CD14-positive monocyte (primary cell): Measurements from ENCODE around the gene AURKB. TPM values are rescaled to one million over a fixed set of nuclear protein-coding genes. Genes with fewer than 3 reads are reported as not detected.

Experiments
- DNase-seq, 3 donors: peaks; one replicate each; pipeline ENCODE4 v3.0.0-alpha.2; 2011 to 2022
- H2AFZ ChIP-seq: 2 replicates; pipeline ENCODE4 v1.6.0; 2012; ENCODE audit warnings: mild to moderate bottlenecking, low read depth, low read length, inconsistent platforms; ENCODE audit not compliant: insufficient read depth, poor library complexity, severe bottlenecking
- H3K27ac ChIP-seq, 2 donors: 1 replicate in 1 of 2; 2 replicates in 1 of 2; pipeline ENCODE4 v1.5.1; 2012 to 2013; ENCODE audit warnings: low read length in 2 of 2, control low read depth in 1 of 2, inconsistent platforms in 1 of 2, low read depth in 1 of 2, mild to moderate bottlenecking in 1 of 2
- H3K27me3 ChIP-seq, 2 donors: one replicate each; pipeline versions ENCODE4 v1.6.0 to v1.6.1; 2011 to 2013; ENCODE audit warnings: low read length in 2 of 2; ENCODE audit not compliant: control insufficient read depth in 2 of 2, insufficient read depth in 2 of 2
- H3K36me3 ChIP-seq, 2 donors: replicated peaks in 1 of 2; 1 replicate in 1 of 2; 2 replicates in 1 of 2; pipeline versions ENCODE4 v1.5.1 to v1.6.1; 2012 to 2013; ENCODE audit warnings: low read length in 2 of 2, control low read depth in 1 of 2, inconsistent platforms in 1 of 2, mild to moderate bottlenecking in 1 of 2; ENCODE audit not compliant: insufficient read depth in 2 of 2, control insufficient read depth in 1 of 2
- H3K4me1 ChIP-seq, 2 donors: 1 replicate in 1 of 2; 2 replicates in 1 of 2; pipeline versions ENCODE4 v1.5.1 to v1.6.1; 2012 to 2013; ENCODE audit warnings: low read length in 2 of 2, control low read depth in 1 of 2, inconsistent platforms in 1 of 2, mild to moderate bottlenecking in 1 of 2, moderate library complexity in 1 of 2; ENCODE audit not compliant: insufficient read depth in 2 of 2, control insufficient read depth in 1 of 2
- H3K4me2 ChIP-seq: replicated peaks from 2 replicates; pipeline ENCODE3; 2012; ENCODE audit warnings: low read length, moderate library complexity, mild to moderate bottlenecking; ENCODE audit not compliant: poor library complexity, severe bottlenecking; ENCODE audit errors: extremely low read depth
- H3K4me3 ChIP-seq, 3 experiments: fragments of 200-600 bp in 1 of 3; sonication (generic) in 1 of 3; replicated peaks in 1 of 3; 1 replicate in 2 of 3; 2 replicates in 1 of 3; pipeline ENCODE4 v1.5.1; 2011 to 2013; ENCODE audit warnings: low read length in 3 of 3, mild to moderate bottlenecking in 3 of 3, control low read depth in 2 of 3, low read depth in 2 of 3, inconsistent platforms in 1 of 3, moderate library complexity in 1 of 3
- H3K79me2 ChIP-seq: 2 replicates; pipeline ENCODE4 v1.6.0; 2012; ENCODE audit warnings: mild to moderate bottlenecking, control low read depth, inconsistent platforms, low read length, moderate library complexity; ENCODE audit not compliant: insufficient read depth
- H3K9ac ChIP-seq: 2 replicates; pipeline ENCODE4 v1.6.0; 2017; ENCODE audit warnings: low read length, mild to moderate bottlenecking; ENCODE audit not compliant: insufficient read depth, poor library complexity, severe bottlenecking
- H3K9me3 ChIP-seq, 2 donors: replicated peaks in 1 of 2; 1 replicate in 1 of 2; 2 replicates in 1 of 2; pipeline versions ENCODE4 v1.5.1 to v1.6.1; 2012 to 2013; ENCODE audit warnings: low read length in 2 of 2, control low read depth in 1 of 2; ENCODE audit not compliant: control insufficient read depth in 1 of 2, insufficient read depth in 1 of 2
- H4K20me1 ChIP-seq: 2 replicates; pipeline ENCODE4 v1.6.0; 2012; ENCODE audit warnings: mild to moderate bottlenecking, low read length, control low read depth, moderate library complexity; ENCODE audit not compliant: insufficient read depth
- H3K27ac Mint-ChIP-seq, 7 donors: one replicate each; pipeline ENCODE4 v1.8.0; 2020; ENCODE audit warnings: mild to moderate bottlenecking in 7 of 7, mixed read lengths in 7 of 7, moderate library complexity in 6 of 7, inconsistent platforms in 2 of 7
- H3K27me3 Mint-ChIP-seq, 3 donors: one replicate each; pipeline ENCODE4 v1.8.0; 2021 to 2022; ENCODE audit warnings: low read depth in 3 of 3, mild to moderate bottlenecking in 3 of 3, mixed read lengths in 3 of 3, moderate library complexity in 3 of 3, inconsistent platforms in 1 of 3
- H3K36me3 Mint-ChIP-seq, 2 donors: one replicate each; pipeline ENCODE4 v1.8.0; 2020; ENCODE audit warnings: mixed read lengths in 2 of 2, inconsistent platforms in 1 of 2, mild to moderate bottlenecking in 1 of 2
- H3K4me1 Mint-ChIP-seq: one replicate; pipeline ENCODE4 v1.8.0; 2020; ENCODE audit warnings: mild to moderate bottlenecking, mixed read lengths
- H3K4me3 Mint-ChIP-seq, 2 donors: one replicate each; pipeline ENCODE4 v1.8.0; 2020; ENCODE audit warnings: mild to moderate bottlenecking in 2 of 2, mixed read lengths in 2 of 2, moderate library complexity in 1 of 2
- H3K9me3 Mint-ChIP-seq, 7 donors: one replicate each; pipeline ENCODE4 v1.8.0; 2020 to 2022; ENCODE audit warnings: mixed read lengths in 7 of 7, mild to moderate bottlenecking in 6 of 7, moderate library complexity in 6 of 7, inconsistent platforms in 2 of 7
- CTCF ChIP-seq: fragments of 200-600 bp; IDR thresholded peaks from one replicate; pipeline ENCODE4 v1.8.0; 2022; ENCODE audit warnings: antibody characterized with exemption, mild to moderate bottlenecking
- WGBS: methylation state at CpG from one replicate; pipeline ENCODE4 v1.1.5; 2013; ENCODE audit warnings: missing lambda C conversion rate; ENCODE audit not compliant: insufficient coverage; 5-methylcytosine and 5-hydroxymethylcytosine counted together
- intact Hi-C, 2 donors: fragments of 100-400 bp; cut with micrococcal nuclease; formaldehyde crosslinking; loops; one replicate each; pipeline versions ENCODE4 v1.15.0 to v1.15.1; 2023
- polyA plus RNA-seq, 3 donors: library from polyadenylated mRNA; depleted of rRNA in 1 of 3; unstranded in 2 of 3; stranded (reverse) in 1 of 3; fragments of 300-500 nt in 2 of 3; fragments of >200 nt in 1 of 3; fragmentation: Illumina TruSeq in 2 of 3; gene quantifications; 1 replicate in 2 of 3; 2 replicates in 1 of 3; pipeline ENCODE4 v1.2.3, GENCODE V29; 2012 to 2021

Gene AURKB
- polyA plus RNA-seq, 3 donors = 0.38 to 4.2 (median 0.79) TPM

- Histone ChIP-seq H4K20me1 (no peaks in the 10 kb centered on the region), H3K79me2 (peaks cover 4% of the 10 kb centered on the region), H3K27me3 (no peaks in the 10 kb centered on the region), H3K27ac (no peak overlapping the region), H3K4me2 (no peak overlapping the region), H3K4me3 (no peak overlapping the region), H3K36me3 (peaks cover 24 to 50% of the 10 kb centered on the region in 2 donors), H3K9me3 (no peaks in the 10 kb centered on the region), H2AFZ (no peak overlapping the region), H3K9ac (no peak overlapping the region), H3K4me1 (no peaks in the 10 kb centered on the region)
- DNase-seq = no peak
- Mint-ChIP-seq H3K4me3 (no peak overlapping the region), H3K27me3 (peaks cover 0 to 2% (median 0%) of the 10 kb centered on the region in 3 donors), H3K4me1 (no peaks in the 10 kb centered on the region), H3K36me3 (peaks cover 36 to 53% of the 10 kb centered on the region in 2 donors), H3K9me3 (no peaks in the 10 kb centered on the region), H3K27ac (no peak overlapping the region)
- no peak for TF ChIP-seq CTCF
- intact Hi-C loops = no loop called here
- WGBS = 93% methylated on average over 2 of the region's 6 CpGs
Observed at GRCh38 chr17:8256691-8257090, 46.3 kb upstream of the AURKB start.

GRCh38 chr17:8256291-8256690 lies 45.9 kb upstream of the AURKB start:
- Histone ChIP-seq H3K27ac (no peak overlapping the region), H4K20me1 (no peaks in the 10 kb centered on the region), H3K4me2 (no peak overlapping the region), H2AFZ (no peak overlapping the region), H3K36me3 (peaks cover 21 to 46% of the 10 kb centered on the region in 2 donors), H3K4me3 (no peak overlapping the region), H3K27me3 (no peaks in the 10 kb centered on the region), H3K9me3 (no peaks in the 10 kb centered on the region), H3K4me1 (no peaks in the 10 kb centered on the region), H3K9ac (no peak overlapping the region), H3K79me2 (peaks cover 7% of the 10 kb centered on the region)
- Mint-ChIP-seq H3K9me3 (no peaks in the 10 kb centered on the region), H3K4me3 (no peak overlapping the region), H3K36me3 (peaks cover 33 to 49% of the 10 kb centered on the region in 2 donors), H3K4me1 (no peaks in the 10 kb centered on the region), H3K27me3 (peaks cover 0 to 2% (median 0%) of the 10 kb centered on the region in 3 donors), H3K27ac (no peak overlapping the region)
- 95% methylated on average over 5 of the region's 10 CpGs for WGBS
- DNase-seq = no peak
- intact Hi-C loops = no loop called here
- no peak for TF ChIP-seq CTCF
